Measurements from ENCODE around the gene FAM76A. TPM values are rescaled to one million over a fixed set of nuclear protein-coding genes. Genes with fewer than 3 reads are reported as not detected.
"Not testable (repeated sequence)": the region's sequence is repeated elsewhere in the genome, so short reads cannot be mapped to it uniquely, and the experiment has no call there.

The FAM76A gene
- total RNA-seq (ENCODE audit: low replicate concordance) = 15.6 and 21.1 TPM in 2 replicates

GRCh38 chr1:27725374-27726172 is at the start of gene FAM76A:
TSS of gene FAM76A (plus strand) at chr1:27725961. CDS start at chr1:27726081, 120 bp downstream.
- TF ChIP-seq CTCF (IDR thresholded peaks at IDR 0.05; ENCODE audit: insufficient read depth, low read length) = peak; percentile 14
- peak within 1 kb of the TSS; percentile 88 for H3K4me3 ChIP-seq (ENCODE audit: low read depth, low read length)
- DNase-seq (ENCODE audit: low read depth) = peak; percentile 99

- no peak for TF ChIP-seq CTCF (IDR thresholded peaks at IDR 0.05; ENCODE audit: insufficient read depth, low read length)
- no peak overlapping the region for H3K4me3 ChIP-seq (ENCODE audit: low read depth, low read length)
- DNase-seq (ENCODE audit: low read depth) = no peak
Measured at GRCh38 chr1:27676410-27676809, 49.4 kb upstream of the FAM76A start.

GRCh38 chr1:27678747-27679146 is 47.0 kb upstream of the FAM76A start:
- H3K4me3 ChIP-seq (ENCODE audit: low read depth, low read length) = no peak overlapping the region
- DNase-seq (ENCODE audit: low read depth) = no peak
- no peak for TF ChIP-seq CTCF (IDR thresholded peaks at IDR 0.05; ENCODE audit: insufficient read depth, low read length)

GRCh38 chr1:27680225-27680791 is 45.5 kb upstream of the FAM76A start:
- H3K4me3 ChIP-seq (ENCODE audit: low read depth, low read length) = not testable (repeated sequence)

GRCh38 chr1:27681580-27681979 is 44.2 kb upstream of the FAM76A start:
- not testable (repeated sequence) for DNase-seq (ENCODE audit: low read depth); H3K4me3 ChIP-seq (ENCODE audit: low read depth, low read length)

More at GRCh38 chr1:27680225-27680791, 45.5 kb upstream of the FAM76A start:
- not testable (repeated sequence) for DNase-seq (ENCODE audit: low read depth)

- no peak overlapping the region for H3K4me3 ChIP-seq (ENCODE audit: low read depth, low read length)
- no peak for TF ChIP-seq CTCF (IDR thresholded peaks at IDR 0.05; ENCODE audit: insufficient read depth, low read length)
- DNase-seq (ENCODE audit: low read depth) = no peak
Measured at GRCh38 chr1:27682351-27682944, 43.3 kb upstream of the FAM76A start.

GRCh38 chr1:27684176-27684575 is 41.6 kb upstream of the FAM76A start:
- no peak for TF ChIP-seq CTCF (IDR thresholded peaks at IDR 0.05; ENCODE audit: insufficient read depth, low read length)
- H3K4me3 ChIP-seq (ENCODE audit: low read depth, low read length) = no peak overlapping the region
- no peak for DNase-seq (ENCODE audit: low read depth)
